Astrocyte of the spinal cord (primary cell): Measurements from ENCODE around the gene NPPB.

Experiments used
- DNase-seq: peaks from one replicate; pipeline ENCODE4 v3.0.0; 2011; ENCODE audit warnings: low read depth, low spot score
- H3K4me3 ChIP-seq: 2 replicates; pipeline ENCODE4 v1.5.1; 2011; ENCODE audit warnings: low read depth, mild to moderate bottlenecking, low read length, moderate library complexity
- CTCF ChIP-seq: IDR thresholded peaks from 2 replicates; pipeline ENCODE4 v1.5.1; 2012; ENCODE audit warnings: low read depth, mild to moderate bottlenecking, low read length, inconsistent platforms
- in situ Hi-C: cut with HindIII; loops from 2 replicates; pipeline ENCODE4 v1.10.0; 2017; ENCODE audit warnings: low sequenced_read_pairs

Gene NPPB

GRCh38 chr1:11880181-11880575, 21.4 kb upstream of the NPPB start:
- no peak for TF ChIP-seq CTCF
- no peak overlapping the region for H3K4me3 ChIP-seq
- DNase-seq: no peak
- in situ Hi-C loops: no loop called here

DNA sequence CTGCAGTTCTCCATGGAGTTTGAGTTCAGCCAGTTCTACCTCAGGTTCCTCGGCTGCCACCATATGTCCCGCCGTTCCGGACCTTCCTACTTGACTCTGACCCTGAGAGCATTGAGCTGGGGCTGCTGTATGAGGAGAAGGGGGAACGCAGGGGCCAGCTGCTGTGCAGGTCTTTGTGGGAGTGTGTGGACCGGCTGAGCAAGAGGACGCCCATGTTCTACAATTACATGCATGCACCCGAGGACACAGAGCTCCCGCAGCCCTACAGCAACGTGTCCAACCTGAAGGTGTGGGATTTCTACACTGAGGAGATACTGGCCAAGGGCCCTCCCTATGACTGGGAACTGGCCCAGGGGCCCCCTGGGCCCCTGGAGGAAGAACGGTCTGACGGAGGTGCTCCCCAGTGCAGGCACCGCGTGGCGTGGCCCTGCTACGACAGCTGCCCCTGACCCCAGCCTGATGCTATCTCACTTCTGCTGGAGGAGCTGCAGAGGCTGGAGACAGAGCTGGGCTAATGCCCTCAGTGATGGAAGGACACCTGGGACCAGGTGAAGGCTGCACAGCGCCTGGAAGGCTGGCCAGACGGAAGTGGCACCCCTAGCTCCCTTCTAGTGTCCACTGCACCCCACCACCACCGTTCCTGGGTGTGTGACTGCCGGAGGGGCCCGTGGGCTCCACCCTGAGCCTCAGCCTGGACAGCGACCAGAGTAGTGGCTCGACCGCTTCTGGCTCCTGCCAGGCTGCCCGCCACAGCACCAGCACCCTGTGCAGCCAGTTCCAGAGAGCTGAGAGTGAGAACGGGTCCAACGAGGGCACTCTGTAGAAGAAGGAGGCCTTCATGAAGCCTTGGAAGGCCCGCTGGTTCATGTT, 20.8 kb upstream of the NPPB start:
- in situ Hi-C loops: no loop called here
- no peak overlapping the region for H3K4me3 ChIP-seq
- no peak for TF ChIP-seq CTCF
- no peak for DNase-seq

DNA sequence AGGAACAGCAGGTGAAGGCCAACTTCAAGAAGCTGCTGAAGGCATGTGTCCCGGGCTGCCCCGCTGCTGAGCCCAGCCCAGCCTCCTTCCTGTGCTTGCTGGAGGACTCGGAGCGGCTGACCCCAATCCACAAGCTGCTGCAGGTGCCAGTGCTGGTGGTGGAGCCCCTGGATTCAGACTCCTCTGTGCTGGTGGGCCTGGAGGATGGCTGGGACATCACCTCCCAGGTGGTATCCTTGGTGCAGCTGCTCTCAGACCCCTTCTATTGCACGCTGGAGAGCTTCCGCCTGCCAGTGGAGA, 20.1 kb upstream of the NPPB start:
- DNase-seq: no peak
- no peak for TF ChIP-seq CTCF
- H3K4me3 ChIP-seq: no peak overlapping the region
- in situ Hi-C loops: no loop called here

DNA sequence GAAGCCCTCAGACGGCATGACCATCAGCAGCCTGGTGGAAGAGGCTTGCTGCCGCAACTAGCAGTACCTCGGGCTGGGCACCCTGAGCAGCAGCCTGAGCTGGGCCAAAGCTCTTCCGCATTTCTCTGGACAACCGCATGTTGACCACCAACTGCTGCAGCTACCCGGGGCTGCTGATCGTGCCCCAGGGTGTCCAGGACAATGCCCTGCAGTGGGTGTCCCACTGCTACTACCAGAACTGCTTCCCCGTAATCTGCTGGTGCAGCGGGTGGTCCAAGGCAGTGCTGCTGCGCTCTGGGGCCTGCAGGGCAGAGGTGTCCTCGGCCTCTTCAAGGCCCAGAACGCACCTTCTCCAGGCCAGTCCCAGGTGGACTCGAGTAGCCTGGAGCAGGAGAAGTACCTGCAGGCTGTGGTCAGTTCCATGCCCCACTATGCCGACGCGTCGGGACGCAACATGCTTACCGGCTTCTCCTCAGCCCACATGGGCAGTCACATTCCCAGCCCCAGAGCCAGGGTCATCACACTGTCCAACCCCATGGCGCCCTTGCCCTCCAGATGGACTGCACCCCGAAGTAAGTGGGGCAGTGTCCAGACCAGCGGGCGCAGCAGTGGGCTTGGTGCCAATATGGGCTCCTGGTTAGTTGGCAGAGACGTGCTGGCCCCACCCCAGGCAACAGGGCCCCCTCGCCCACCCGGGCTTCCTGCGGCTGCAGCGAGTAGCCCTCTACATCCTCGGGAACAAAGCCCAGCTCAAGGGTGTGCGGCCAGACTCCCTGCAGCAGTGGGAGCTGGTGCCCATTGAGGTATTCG, 19.5 kb upstream of the NPPB start:
- no peak overlapping the region for H3K4me3 ChIP-seq
- TF ChIP-seq CTCF: no peak
- no peak for DNase-seq
- in situ Hi-C loops: no loop called here

GRCh38 chr1:11877074-11877473, 18.3 kb upstream of the NPPB start:
- in situ Hi-C loops: no loop called here
- H3K4me3 ChIP-seq: no peak overlapping the region
- TF ChIP-seq CTCF: no peak
- DNase-seq: no peak

GRCh38 chr1:11875094-11875493, 16.3 kb upstream of the NPPB start:
- H3K4me3 ChIP-seq: no peak overlapping the region
- in situ Hi-C loops: no loop called here
- DNase-seq: no peak
- TF ChIP-seq CTCF: no peak
